ENCODE measurements around the gene RPL6.

Gene RPL6

DNA sequence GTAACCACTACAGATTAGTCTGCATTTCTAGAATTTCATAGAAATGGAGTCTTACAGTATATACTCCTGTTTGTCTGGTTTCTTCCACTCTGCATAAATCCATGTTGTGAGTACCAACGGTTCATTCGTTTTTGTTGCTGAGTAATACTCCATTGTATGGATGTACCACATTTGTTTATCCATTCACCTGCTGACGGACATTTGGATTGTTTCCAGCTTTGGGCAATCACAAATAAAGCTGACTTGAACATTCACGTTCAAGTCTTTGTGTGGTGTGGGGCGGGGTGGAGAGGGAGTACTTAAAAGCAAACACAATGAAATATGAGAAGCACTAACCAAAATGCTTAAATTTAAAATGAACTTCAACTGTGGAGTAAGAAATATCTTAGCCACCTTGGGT lies 34.3 kb downstream of the RPL6 start:
- DNase-seq = no peak

DNA sequence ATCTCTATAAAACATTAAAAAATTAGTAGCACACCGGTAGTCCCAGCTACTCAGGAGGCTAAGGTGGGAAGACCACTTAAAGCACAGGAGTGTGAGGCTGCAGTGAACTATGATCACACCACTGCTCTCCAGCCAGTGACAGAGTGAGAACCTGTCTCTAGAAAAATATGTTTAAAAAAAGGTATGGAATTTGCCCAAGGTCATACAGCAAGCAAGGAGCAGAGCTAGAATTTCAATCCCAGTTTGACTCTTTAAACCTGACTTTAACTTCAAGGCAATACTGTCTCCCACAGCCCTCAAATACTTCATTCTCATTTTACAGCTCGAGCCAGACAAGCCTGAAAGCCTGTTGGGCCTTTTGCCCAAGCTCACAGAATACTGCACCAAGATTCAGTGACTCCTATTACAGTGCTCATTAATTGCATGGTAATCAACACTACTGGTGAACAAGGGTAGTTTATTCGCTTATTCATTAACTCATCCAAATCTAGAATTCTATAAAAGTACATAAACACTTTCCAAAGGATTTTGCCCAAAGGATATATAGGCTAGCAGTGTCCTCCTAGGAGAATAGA lies 35.2 kb downstream of the RPL6 start:
- DNase-seq = no peak

DNA sequence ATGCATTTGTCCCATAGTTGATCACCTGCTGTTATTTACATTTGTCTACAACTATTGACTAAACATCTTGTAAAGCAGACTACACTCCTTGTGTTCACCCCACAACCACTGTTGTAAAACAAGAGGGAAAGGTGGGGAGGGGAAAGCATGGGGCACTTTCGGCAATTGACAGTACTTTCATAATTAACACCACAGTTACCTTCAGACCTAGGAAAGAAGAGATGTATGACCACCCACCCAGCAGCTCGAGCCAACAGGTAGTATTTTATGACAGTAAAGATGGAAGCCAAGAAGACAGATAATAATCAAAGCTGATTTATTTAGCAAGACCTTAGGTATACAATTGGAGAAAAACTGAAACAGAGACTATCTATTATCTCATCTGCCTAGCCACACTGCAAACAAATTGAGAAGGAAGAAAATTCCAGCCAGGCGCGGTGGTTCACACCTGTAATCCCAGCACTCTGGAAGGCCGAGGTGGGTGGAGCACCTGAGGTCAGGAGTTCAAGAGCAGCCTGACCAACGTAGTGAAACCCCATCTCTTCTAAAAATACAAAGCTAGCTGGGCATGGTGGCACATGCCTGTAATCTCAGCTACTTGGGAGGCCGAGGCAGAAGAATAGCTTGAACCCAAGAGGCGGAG lies 38.4 kb downstream of the RPL6 start:
- no peak for DNase-seq

DNA sequence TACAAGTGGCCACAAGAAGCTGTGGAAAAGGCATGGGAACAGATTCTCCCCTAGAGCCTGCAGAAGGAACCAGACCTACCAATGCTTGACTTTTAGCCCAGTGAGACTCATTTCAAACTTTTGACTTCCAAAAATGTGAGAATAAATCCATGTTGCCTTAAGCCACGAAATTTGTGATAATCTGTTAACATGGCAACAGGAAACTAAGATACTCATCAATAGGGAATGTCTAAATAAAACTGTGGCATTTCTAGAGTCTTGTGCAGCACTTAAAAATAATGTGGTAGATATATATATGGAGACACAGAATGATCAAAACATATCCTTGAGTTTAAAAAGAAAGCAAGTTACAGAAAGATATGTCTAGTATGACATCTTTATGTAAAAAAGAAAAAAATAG lies 39.2 kb downstream of the RPL6 start:
- DNase-seq = no peak

DNA sequence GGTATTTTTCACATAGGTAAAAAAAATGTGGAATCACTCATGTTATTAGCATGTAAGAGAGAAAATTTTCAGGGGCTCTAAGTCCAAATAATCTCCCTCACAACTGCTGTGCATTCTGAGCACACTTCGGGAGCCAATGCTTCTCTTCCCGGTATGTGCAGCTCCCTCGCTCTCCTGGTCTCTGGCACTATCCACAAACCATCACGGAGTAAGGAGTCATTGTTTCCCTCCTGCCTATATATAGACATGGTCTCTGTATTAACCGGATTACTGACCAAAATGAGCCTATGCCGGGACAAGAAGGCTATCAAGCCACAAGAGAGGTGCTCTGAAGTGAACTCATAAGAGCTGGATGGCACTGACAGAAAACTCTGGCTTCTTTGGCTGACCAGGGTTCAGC lies 40.5 kb downstream of the RPL6 start:
- no peak for DNase-seq

DNA sequence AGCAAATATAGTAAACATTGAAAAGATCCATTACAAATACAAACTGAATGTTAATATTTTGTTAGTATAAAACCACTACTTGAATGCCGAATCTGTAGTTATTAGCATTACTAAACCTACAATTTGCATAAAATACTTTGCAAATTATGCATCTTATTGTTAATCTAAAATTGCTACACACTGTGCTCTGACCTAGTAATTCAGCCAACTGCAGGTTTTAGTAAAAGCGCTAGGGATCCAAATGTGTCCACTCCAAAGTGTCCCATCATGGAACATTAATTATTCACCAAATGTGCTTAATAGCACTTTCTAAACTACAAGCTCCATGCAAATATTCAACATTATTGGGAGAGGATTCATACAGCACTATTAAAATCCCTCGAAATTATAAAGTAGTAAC lies 41.4 kb downstream of the RPL6 start:
- DNase-seq = no peak

DNA sequence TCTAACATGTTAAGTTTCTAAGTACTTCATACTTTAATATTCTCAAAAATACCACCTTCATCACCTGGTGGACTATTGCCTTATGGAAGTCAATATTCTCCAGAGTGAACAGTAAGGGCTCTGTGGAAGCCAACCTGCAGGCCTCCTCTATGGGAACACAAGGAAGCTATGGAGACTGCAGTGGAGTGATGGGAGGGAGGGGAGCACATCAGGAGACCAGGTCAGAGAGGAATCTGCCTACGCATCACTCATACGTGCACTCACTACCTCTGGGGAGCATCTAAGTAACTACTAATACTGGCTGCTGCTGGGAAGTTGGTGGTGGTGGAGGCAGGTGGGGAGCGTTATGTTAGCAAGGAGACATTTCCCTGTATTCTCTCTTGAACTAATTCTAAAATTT lies 47.1 kb downstream of the RPL6 start:
- no peak for DNase-seq

DNA sequence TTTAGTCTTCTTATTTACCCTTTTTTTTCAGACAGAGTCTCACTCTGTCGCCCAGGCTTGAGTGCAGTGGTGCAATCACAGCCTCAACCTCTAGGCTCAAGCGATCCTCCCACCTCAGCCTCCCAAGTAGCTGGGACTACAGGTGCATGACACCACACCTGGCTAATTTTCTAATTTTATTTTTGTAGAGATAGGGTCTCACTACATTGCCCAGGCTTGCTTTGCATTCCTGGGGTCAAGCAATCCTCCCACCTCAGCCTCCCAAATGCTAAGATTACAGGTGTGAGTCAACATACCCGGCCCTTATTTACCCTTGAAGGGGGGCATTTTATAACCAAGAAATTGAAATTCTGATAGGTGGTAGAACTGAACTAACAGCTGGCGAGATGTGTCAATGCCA lies 48.1 kb downstream of the RPL6 start:
- DNase-seq = no peak

DNA sequence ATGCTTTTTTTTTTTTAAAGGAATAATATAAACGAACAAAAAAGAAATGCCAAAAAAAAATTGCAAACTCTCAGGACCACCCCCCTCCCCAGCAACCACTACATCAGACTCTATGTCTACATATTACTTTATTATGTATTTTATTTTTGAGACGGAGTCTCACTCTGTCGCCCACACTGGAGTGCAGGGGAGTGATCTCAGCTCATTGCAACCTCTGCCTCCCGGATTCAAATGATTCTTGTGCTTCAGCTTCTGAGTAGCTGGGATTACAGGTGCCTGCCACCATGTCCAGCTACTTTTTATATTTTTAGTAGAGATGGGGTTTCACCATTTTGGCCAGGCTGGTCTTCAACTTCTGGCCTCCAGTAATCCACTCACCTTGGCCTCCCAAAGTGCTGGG lies 50.1 kb downstream of the RPL6 start:
- no peak for DNase-seq

DNA sequence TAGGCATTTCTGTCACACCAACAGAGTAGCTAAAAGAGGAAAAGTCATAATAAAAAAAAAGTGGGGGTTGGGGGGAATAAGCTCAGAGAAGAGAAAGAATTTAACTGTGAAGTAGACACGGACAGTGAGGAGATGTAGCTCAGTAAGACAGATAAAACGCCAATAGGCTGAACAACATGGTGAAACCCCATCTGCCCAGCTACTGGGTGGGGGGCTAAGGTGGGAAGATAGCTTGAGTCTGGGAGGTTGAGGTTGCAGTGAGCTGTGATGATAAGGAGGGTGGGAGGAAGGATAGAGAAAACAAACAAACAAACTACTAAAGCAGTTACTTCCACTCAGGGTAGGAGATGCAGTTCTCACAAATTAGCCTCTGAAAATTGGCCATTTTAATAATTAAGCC lies 52.2 kb downstream of the RPL6 start:
- no peak for DNase-seq
